Progenitor cell of endocrine pancreas (in vitro differentiated cells): Measurements from ENCODE around the gene MRPS18A. TPM values are rescaled to one million over a fixed set of nuclear protein-coding genes. Genes with fewer than 3 reads are reported as not detected.

Experiments used
- DNase-seq: peaks from one replicate; pipeline ENCODE4 v3.0.0; 2021; ENCODE audit warnings: low spot score; ENCODE audit not compliant: unreplicated experiment
- H3K27ac Mint-ChIP-seq: 2 replicates; pipeline ENCODE4 v1.8.0; 2021; ENCODE audit warnings: mild to moderate bottlenecking, moderate library complexity, mixed read lengths
- H3K27me3 Mint-ChIP-seq: 2 replicates; pipeline ENCODE4 v1.8.0; 2021; ENCODE audit warnings: mixed read lengths
- H3K36me3 Mint-ChIP-seq: 2 replicates; pipeline ENCODE4 v1.8.0; 2022; ENCODE audit warnings: mixed read lengths; ENCODE audit not compliant: insufficient read depth
- H3K4me1 Mint-ChIP-seq: 2 replicates; pipeline ENCODE4 v1.8.0; 2021; ENCODE audit warnings: low read depth, mixed read lengths
- H3K4me3 Mint-ChIP-seq: 2 replicates; pipeline ENCODE4 v1.8.0; 2021; ENCODE audit warnings: low read depth, mild to moderate bottlenecking, moderate library complexity, mixed read lengths
- H3K9me3 Mint-ChIP-seq: 2 replicates; pipeline ENCODE4 v1.8.0; 2021; ENCODE audit warnings: low read depth, mixed read lengths
- total RNA-seq: library from RNA; stranded (reverse); gene quantifications from 2 replicates; pipeline ENCODE4 v1.2.1, GENCODE V29; 2021
- TF ChIP-seq, protein P1 (sequence below): fragments of 200-600 bp; sonication (generic); IDR thresholded peaks from one replicate; pipeline ENCODE4 v1.5.0; 2021; ENCODE audit warnings: antibody characterized with exemption, mild to moderate bottlenecking; ENCODE audit not compliant: unreplicated experiment

The MRPS18A gene
- total RNA-seq, 1 donor from 2014 or later = 41.9 TPM

DNA sequence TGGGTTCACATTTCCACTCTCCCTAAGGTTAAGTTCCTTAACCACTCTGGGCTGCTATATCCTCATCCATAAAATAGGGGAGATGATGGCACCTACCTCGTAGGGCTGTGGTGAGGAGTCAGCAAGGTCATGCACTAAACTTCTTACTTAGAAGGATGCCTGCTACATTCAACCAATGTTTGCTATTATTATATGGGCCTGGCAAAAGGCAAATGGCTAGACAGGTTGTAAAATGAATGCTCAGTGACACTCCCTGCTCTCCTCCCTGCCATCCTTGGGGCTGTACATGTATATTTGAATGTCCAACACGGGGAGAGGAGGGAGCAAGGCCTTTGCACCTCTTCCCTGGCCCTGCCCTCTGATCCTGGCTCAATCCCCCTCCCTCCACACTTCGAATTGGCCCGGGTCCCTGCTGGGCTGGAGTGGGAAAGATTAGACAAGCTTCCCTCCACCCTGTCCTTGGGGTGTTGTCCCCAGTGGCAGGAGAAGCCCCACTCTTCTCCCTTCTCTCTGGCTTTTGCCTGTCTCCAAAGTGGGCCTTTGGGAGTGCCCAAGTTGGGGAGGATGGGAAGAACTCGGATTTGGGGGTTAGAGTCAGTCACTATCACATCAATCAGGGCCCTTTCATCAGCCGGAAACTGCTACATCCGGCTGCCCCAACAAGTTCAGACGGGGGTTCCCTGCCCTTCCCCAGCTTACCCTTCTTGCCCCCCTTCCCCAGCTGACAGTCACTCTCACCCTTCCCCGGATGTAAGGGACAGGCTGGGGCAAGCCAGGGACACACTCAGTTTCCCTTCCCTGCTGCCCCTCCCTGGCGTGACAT lies 46.1 kb upstream of the MRPS18A start:
- DNase-seq = no peak
- TF ChIP-seq, protein P1, sequence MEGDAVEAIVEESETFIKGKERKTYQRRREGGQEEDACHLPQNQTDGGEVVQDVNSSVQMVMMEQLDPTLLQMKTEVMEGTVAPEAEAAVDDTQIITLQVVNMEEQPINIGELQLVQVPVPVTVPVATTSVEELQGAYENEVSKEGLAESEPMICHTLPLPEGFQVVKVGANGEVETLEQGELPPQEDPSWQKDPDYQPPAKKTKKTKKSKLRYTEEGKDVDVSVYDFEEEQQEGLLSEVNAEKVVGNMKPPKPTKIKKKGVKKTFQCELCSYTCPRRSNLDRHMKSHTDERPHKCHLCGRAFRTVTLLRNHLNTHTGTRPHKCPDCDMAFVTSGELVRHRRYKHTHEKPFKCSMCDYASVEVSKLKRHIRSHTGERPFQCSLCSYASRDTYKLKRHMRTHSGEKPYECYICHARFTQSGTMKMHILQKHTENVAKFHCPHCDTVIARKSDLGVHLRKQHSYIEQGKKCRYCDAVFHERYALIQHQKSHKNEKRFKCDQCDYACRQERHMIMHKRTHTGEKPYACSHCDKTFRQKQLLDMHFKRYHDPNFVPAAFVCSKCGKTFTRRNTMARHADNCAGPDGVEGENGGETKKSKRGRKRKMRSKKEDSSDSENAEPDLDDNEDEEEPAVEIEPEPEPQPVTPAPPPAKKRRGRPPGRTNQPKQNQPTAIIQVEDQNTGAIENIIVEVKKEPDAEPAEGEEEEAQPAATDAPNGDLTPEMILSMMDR = no peak
- Mint-ChIP-seq H3K27me3 (no peaks in the 10 kb centered on the region), H3K4me1 (no peaks in the 10 kb centered on the region), H3K4me3 (no peak overlapping the region), H3K9me3 (peaks cover 16% of the 10 kb centered on the region), H3K27ac (no peak overlapping the region), H3K36me3 (no peaks in the 10 kb centered on the region)

DNA sequence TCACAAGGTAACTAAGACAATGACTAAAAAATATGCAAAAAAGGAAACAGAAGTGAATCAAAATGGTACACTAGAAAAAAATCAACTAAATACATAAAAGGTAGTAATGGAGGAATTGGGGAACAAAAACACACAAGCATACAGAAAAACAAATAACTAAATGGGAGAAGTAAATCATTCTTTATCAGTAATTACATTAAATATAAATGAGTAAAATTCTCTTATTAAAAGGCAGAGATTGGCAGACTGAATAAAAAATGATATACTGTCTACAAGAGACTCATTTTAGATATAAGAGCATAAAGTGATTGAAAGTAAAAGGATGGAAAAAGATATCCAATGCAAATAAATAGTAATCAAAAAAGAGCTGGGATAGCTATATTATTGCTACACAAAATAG lies 43.0 kb upstream of the MRPS18A start:
- Mint-ChIP-seq H3K27ac (no peak overlapping the region), H3K4me1 (no peaks in the 10 kb centered on the region), H3K9me3 (peaks cover 16% of the 10 kb centered on the region), H3K27me3 (no peaks in the 10 kb centered on the region), H3K4me3 (no peak overlapping the region), H3K36me3 (no peaks in the 10 kb centered on the region)
- no peak for DNase-seq
- TF ChIP-seq, protein P1 = no peak

DNA sequence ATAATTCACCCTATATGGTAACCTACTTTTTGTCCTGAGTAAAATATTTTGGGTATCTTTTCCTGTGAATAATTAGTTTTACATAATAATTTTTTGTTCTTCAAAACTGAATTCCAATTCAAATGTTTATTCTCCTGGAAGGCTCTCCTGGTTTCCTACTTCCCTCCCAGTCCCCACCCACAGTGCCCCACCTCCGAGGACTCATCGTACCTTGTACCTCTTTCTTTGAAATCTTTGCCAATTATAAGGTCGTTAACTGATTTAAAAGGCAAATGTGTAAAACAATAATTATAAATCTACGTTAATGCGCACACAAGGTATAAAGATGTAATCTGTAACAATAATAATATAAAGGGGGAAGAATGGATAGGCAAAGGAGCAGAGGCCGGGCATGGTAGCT lies 41.9 kb upstream of the MRPS18A start:
- Mint-ChIP-seq H3K27me3 (no peaks in the 10 kb centered on the region), H3K27ac (no peak overlapping the region), H3K4me1 (no peaks in the 10 kb centered on the region), H3K9me3 (peaks cover 16% of the 10 kb centered on the region), H3K4me3 (no peak overlapping the region), H3K36me3 (no peaks in the 10 kb centered on the region)
- no peak for DNase-seq
- TF ChIP-seq, protein P1 = no peak

DNA sequence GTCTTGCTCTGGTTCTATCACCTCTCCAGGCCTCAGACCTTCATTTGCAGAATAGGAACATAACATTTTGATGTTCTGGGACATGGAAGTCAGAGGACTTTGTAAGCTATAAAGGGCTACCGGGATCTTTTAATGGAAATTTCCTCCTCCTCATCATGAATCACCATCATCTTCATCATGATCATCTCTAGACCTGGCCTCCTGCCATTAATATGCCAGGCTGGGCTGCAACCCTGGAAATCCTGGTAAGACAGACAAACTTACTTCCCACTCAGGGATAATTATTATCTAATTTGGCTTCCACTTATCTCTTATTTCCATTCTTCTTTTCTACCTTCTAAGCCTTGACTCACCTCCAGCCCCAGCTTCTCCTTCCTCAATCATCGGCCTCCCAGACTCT lies 41.0 kb upstream of the MRPS18A start:
- Mint-ChIP-seq H3K9me3 (peaks cover 16% of the 10 kb centered on the region), H3K27me3 (no peaks in the 10 kb centered on the region), H3K27ac (no peak overlapping the region), H3K4me3 (no peak overlapping the region), H3K4me1 (no peaks in the 10 kb centered on the region), H3K36me3 (no peaks in the 10 kb centered on the region)
- DNase-seq = no peak
- TF ChIP-seq, protein P1 = no peak

DNA sequence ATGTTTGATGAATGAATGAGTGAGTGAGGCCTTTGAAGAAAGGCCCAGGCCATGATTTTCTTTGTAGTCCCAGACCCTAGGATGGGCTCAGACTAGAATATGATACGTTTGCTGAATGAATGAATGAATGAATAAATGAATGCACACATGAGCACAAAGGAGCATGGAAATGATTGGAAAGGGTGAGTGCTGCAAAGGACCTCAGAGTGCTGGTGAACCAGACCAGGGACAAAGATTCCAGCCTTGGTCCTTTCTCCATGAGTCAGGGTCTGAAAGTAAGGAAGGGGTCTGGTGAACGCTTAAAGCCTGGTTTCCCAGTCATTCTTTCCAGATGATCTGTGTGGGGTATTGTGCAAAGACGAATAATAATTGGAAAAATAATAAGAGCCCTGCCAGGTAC lies 40.0 kb upstream of the MRPS18A start:
- Mint-ChIP-seq H3K27me3 (peaks cover under 1% of the 10 kb centered on the region), H3K9me3 (peaks cover 16% of the 10 kb centered on the region), H3K4me3 (no peak overlapping the region), H3K4me1 (no peaks in the 10 kb centered on the region), H3K27ac (no peak overlapping the region), H3K36me3 (no peaks in the 10 kb centered on the region)
- TF ChIP-seq, protein P1 = no peak
- DNase-seq = no peak
